BLaER1 treated with 17β-estradiol and CSF1 and Interleukin-3, amounts not matched to agents 10 nM and 100 nM (cell line): ENCODE data around the gene AUTS2.
"Not testable (repeated sequence)": the region's sequence is repeated elsewhere in the genome, so short reads cannot be mapped to it uniquely, and the experiment has no call there.

Experiments used
- H3K27ac ChIP-seq, 11 experiments: shearing (Covaris generic); formaldehyde crosslinking; 2 replicates each; pipeline ENCODE4 v1.8.1; 2022
- H3K27me3 ChIP-seq, 11 experiments: shearing (Covaris generic); formaldehyde crosslinking; 2 replicates each; pipeline ENCODE4 v1.8.1; 2022
- H3K36me3 ChIP-seq, 11 experiments: shearing (Covaris generic); formaldehyde crosslinking; 2 replicates each; pipeline ENCODE4 v1.8.1; 2022
- H3K4me1 ChIP-seq, 10 experiments: shearing (Covaris generic); formaldehyde crosslinking; 2 replicates each; pipeline ENCODE4 v1.8.1; 2022
- H3K4me2 ChIP-seq, 11 experiments: shearing (Covaris generic); formaldehyde crosslinking; 2 replicates each; pipeline ENCODE4 v1.8.1; 2022
- H3K4me3 ChIP-seq, 10 experiments: shearing (Covaris generic); formaldehyde crosslinking; 2 replicates each; pipeline ENCODE4 v1.8.1; 2022
- H3K9ac ChIP-seq, 11 experiments: shearing (Covaris generic); formaldehyde crosslinking; 2 replicates each; pipeline ENCODE4 v1.8.1; 2022
- H3K9me3 ChIP-seq, 11 experiments: shearing (Covaris generic); formaldehyde crosslinking; replicated peaks in 1 of 11; 2 replicates each; pipeline ENCODE4 v1.8.1; 2022
- H4K20me1 ChIP-seq, 11 experiments: shearing (Covaris generic); formaldehyde crosslinking; 2 replicates each; pipeline ENCODE4 v1.8.1; 2022
- Cebpa-rat ChIP-seq, 11 experiments: shearing (Covaris generic); IDR thresholded peaks; 2 replicates each; pipeline ENCODE4 v1.8.1; 2022

AUTS2 gene

DNA sequence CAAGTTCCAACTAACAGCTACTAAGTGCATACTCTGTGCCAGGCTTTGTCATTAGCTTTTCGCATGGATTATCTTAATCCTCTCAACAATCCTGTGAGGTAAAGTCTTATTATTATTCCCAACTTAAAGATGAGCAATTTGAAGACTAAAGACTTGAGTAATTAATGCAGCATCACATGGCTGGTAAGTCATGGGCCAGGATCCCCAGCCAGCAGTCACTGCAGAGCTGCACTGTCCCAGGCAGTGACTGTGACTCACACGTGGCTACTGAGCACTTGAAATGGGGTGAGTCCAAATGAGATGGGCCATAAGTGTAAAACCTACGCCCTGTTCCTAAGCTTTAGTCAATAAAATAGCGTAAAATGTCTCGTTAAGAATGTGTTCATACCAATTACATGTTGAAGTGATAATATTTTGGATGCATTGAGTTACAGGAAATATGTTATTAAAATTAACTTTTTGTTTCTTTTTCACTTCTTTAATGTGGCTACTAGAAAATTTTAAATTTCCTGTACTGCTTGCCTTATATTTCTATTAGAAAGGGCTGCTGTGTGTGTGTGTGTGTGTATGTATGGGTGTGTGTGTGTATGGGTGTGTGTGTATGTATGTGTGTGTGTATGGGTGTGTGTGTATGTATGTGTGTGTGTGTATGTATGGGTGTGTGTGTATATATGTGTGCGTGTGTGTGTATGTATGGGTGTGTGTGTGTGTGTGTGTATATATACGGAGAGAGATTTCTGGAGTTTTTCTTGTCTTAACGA, 756.3 kb downstream of the AUTS2 start:
- peaks cover 29 to 49% (median 41%) of the 10 kb centered on the region in 10 experiments for H3K4me1 ChIP-seq
- no peaks in the 10 kb centered on the region for H4K20me1 ChIP-seq
- no peaks in the 10 kb centered on the region for H3K27me3 ChIP-seq
- peak overlapping the region in 5 of 11 experiments; percentile 13 to 48 (median 40); a peak in 9 of 22 replicates for H3K9ac ChIP-seq
- H3K9me3 ChIP-seq = peaks cover 0 to 17% (median 6%) of the 10 kb centered on the region in 11 experiments; a peak in 12 of 22 replicates
- peak overlapping the region; percentile 74 to 92 (median 83) for H3K4me2 ChIP-seq
- peak overlapping the region in 8 of 11 experiments; percentile 2 to 48 (median 24); a peak in 11 of 22 replicates for H3K27ac ChIP-seq
- no peak for TF ChIP-seq Cebpa-rat (IDR thresholded peaks at IDR 0.05)
- H3K36me3 ChIP-seq = peaks cover 0 to 12% (median 0%) of the 10 kb centered on the region in 11 experiments; a peak in 4 of 22 replicates
- peak overlapping the region in 3 of 10 experiments; percentile 31 to 47 (median 33); a peak in 2 of 20 replicates for H3K4me3 ChIP-seq

DNA sequence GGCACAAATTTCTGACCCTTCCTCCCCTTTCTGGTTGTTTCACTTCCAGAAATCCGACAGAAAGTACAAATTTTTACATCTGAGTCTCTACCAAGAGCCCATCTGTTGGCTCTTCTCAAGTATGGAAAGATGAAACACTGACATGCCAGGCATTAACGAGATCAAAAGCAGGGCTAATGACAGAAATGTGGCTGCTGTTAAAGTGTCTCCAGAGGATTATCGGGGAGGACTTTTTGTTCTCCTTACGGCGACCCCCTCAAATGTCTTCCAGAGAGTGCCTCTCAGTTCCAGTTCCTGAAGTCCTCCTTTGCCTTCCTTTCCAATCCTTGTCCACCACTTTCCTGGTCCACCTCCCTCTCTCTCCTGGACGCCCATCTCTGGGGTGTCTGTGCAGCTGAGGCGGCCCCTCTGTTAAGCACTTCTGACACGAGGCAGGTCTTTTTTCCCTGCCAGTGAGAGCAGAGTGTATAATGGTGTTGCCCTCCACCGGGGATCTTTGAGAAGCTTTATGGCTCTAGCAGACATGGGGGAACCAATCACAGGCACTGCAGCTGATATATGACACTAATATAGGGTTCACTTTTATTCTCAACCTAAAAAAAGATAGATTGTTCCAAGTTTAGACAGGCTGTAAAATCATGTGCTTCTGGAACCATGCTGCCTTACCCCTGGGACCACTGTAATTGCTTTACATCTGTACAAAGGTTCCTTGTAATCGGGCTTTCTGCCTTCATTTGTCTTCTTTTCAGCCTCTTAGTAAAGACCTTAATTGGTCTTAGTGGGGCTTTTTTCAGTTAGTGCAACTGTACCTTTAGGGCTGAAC, 757.1 kb downstream of the AUTS2 start:
- peaks cover 31 to 56% (median 48%) of the 10 kb centered on the region in 10 experiments for H3K4me1 ChIP-seq
- H4K20me1 ChIP-seq = no peaks in the 10 kb centered on the region
- H3K27me3 ChIP-seq = no peaks in the 10 kb centered on the region
- TF ChIP-seq Cebpa-rat (IDR thresholded peaks at IDR 0.05) = no peak
- H3K4me2 ChIP-seq = peak overlapping the region; percentile 74 to 92 (median 83)
- H3K9me3 ChIP-seq = peaks cover 0 to 13% (median 4%) of the 10 kb centered on the region in 11 experiments; a peak in 12 of 22 replicates
- peaks cover 0 to 12% (median 0%) of the 10 kb centered on the region in 11 experiments; a peak in 4 of 22 replicates for H3K36me3 ChIP-seq
- H3K4me3 ChIP-seq = peak overlapping the region in 3 of 10 experiments; percentile 31 to 47 (median 33); a peak in 4 of 20 replicates
- H3K27ac ChIP-seq = peak overlapping the region in 8 of 11 experiments; percentile 5 to 48 (median 32); a peak in 11 of 22 replicates
- H3K9ac ChIP-seq = peak overlapping the region in 9 of 11 experiments; percentile 8 to 53 (median 38); a peak in 11 of 22 replicates

DNA sequence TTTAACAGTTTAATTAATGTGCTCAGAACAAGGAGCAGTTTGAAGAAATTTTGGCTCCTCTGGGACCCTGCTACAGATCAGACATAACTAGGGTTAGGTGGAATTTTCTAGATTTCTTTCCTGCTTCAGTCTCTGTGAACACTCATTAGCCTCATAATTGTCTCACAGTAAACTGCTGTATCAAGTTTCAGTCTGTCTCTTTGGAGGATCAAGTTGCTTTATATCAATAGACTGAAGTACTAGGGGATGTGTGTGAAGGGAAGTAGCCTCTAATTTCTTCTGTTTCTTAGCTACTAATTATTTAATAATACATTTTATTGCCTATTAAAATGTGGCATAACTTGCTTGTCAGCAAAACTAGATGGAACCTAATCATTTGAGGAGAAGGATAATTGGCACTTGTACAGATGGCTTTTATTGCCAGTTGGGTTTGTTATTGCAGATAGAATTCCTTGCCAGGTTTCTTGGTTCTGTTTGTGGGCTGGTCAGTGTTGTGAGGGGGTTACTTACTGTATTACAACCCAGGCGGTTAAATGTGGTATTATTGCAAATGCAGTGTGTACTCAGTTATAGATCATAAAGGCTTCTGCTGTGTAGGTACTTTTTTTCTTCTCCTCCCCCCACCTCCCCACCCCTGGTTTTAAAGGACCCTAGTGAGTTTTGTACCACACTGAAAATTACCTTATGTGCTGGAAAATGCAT, 758.0 kb downstream of the AUTS2 start:
- Histone ChIP-seq H3K4me3 (no peak overlapping the region), H3K9me3 (peaks cover 0 to 17% (median 0%) of the 10 kb centered on the region in 11 experiments; a peak in 7 of 22 replicates), H4K20me1 (no peaks in the 10 kb centered on the region), H3K27me3 (no peaks in the 10 kb centered on the region), H3K4me1 (peaks cover 34 to 62% (median 51%) of the 10 kb centered on the region in 10 experiments), H3K27ac (no peak overlapping the region), H3K4me2 (peak overlapping the region; percentile 74 to 92 (median 83); a peak in 20 of 22 replicates), H3K9ac (peak overlapping the region in 2 of 11 experiments; percentile 38 to 48; a peak in 1 of 22 replicates), H3K36me3 (peaks cover 0 to 12% (median 0%) of the 10 kb centered on the region in 11 experiments; a peak in 4 of 22 replicates)
- TF ChIP-seq Cebpa-rat (IDR thresholded peaks at IDR 0.05) = no peak

DNA sequence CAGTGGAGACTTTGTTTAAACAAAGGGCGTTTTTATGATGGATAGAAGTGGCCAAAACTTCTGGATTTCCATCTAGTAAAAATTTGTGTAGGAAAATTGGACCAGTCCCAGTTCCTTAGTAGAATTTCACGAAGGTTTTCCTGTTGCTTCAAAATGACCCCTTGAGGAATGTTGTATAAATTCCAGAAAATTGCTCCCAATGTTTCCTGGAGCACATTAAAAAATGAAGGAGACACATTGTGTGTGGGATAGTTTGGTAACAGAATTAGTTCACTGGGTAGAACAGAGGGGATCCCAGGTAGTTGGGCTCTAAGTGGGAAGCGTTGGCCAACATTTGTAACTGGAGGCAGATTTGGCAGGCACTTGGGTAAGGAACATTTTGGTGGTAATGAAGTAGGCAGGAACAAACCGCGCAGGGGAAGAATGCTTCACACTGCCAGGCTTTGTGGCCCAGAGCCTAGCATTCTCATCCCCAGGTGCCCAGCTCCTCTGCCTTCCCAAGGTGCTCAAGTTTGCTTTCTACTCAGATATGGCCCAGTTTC, 758.6 kb downstream of the AUTS2 start:
- no peak overlapping the region for H3K4me2 ChIP-seq
- H3K9ac ChIP-seq = no peak overlapping the region
- no peaks in the 10 kb centered on the region for H4K20me1 ChIP-seq
- no peak for TF ChIP-seq Cebpa-rat (IDR thresholded peaks at IDR 0.05)
- peaks cover 0 to 11% (median 0%) of the 10 kb centered on the region in 11 experiments; a peak in 3 of 22 replicates for H3K36me3 ChIP-seq
- no peaks in the 10 kb centered on the region for H3K27me3 ChIP-seq
- peaks cover 40 to 68% (median 57%) of the 10 kb centered on the region in 10 experiments for H3K4me1 ChIP-seq
- H3K27ac ChIP-seq = no peak overlapping the region
- no peak overlapping the region for H3K4me3 ChIP-seq
- H3K9me3 ChIP-seq = peaks cover 0 to 11% (median 0%) of the 10 kb centered on the region in 11 experiments; a peak in 4 of 22 replicates

DNA sequence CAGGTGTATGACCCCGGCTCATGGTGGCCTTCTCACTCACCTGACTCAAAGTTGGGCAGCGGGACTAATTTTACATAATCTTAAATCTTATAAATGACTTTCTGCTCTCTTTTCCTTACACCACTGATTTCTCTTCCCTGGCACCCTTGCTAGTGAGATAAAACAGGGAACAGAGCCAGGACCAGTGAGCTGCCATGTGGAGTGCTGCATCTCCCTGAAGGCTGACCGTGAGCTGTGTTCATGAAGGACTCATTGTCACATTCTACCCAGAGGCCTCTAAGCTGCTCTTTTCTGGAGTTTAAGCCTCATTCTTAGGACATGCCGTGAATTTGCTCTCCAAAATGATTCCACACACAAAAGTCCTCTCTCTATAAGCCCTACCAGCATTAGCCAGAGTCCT, 762.3 kb downstream of the AUTS2 start:
- TF ChIP-seq Cebpa-rat (IDR thresholded peaks at IDR 0.05) = no peak
- Histone ChIP-seq H3K36me3 (peaks cover 0 to 11% (median 0%) of the 10 kb centered on the region in 11 experiments; a peak in 2 of 22 replicates), H3K27me3 (no peaks in the 10 kb centered on the region), H4K20me1 (no peaks in the 10 kb centered on the region), H3K4me1 (peaks cover 33 to 82% (median 42%) of the 10 kb centered on the region in 10 experiments), H3K4me3 (no peak overlapping the region), H3K4me2 (peak overlapping the region in 3 of 11 experiments; percentile 76 to 95 (median 90); a peak in 6 of 22 replicates), H3K9ac (no peak overlapping the region), H3K9me3 (peaks cover 0 to 11% (median 0%) of the 10 kb centered on the region in 11 experiments; a peak in 4 of 22 replicates), H3K27ac (peak overlapping the region in 2 of 11 experiments; percentile 8 to 82; a peak in 2 of 22 replicates)

DNA sequence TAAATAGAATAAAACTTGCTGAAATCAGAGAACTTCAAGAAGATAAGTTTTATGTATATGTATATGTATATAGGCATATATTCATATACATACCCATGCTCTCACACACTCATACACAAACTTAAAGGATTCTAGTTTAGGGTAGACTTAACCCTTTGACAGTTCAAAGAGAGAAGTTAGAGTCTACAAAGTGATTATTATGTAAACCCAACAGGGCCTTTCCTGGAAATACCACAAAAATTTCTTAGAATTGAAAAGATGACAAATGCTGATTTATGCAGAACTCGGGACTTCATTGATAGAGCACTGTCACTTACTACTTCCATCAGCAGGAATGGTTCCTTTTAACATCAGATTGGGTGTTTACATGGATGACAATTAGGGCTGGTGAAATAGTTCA, 763.5 kb downstream of the AUTS2 start:
- TF ChIP-seq Cebpa-rat (IDR thresholded peaks at IDR 0.05) = no peak
- H3K4me3 ChIP-seq = peak overlapping the region in 3 of 10 experiments; percentile 4 to 51 (median 36); a peak in 3 of 20 replicates

DNA sequence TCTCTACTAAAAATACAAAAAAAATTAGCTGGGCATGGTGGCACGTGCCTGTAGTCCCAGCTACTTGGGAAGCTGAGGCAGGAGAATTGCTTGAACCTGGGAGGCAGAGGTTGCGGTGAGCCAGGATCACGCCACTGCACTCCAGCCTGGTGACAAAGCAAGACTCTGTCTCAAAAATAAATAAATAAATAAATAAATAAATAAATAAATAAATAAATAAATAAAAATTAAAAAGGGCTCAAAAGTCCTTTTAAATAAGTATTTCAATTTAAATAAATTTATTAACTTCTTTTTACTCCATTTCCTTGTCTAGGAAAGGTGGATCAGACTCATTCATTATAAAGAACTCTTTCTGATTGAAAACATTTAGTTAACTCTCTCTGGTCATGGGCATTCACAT, 766.1 kb downstream of the AUTS2 start:
- Histone ChIP-seq H3K4me1 (peaks cover 24 to 71% (median 28%) of the 10 kb centered on the region in 10 experiments), H3K9me3 (peaks cover 0 to 11% (median 0%) of the 10 kb centered on the region in 11 experiments; a peak in 4 of 22 replicates), H3K4me2 (peak overlapping the region in 2 of 11 experiments; percentile 45 to 58; a peak in 2 of 22 replicates)
- H3K9ac ChIP-seq, H4K20me1 ChIP-seq, H3K36me3 ChIP-seq, H3K27ac ChIP-seq, H3K27me3 ChIP-seq, H3K4me3 ChIP-seq: not testable (repeated sequence)

More for the DNA sequence above, 763.5 kb downstream of the AUTS2 start:
- Histone ChIP-seq H3K4me2 (peak overlapping the region; percentile 62 to 95 (median 76)), H3K9me3 (peaks cover 0 to 11% (median 0%) of the 10 kb centered on the region in 11 experiments; a peak in 4 of 22 replicates), H3K4me1 (peaks cover 27 to 79% (median 34%) of the 10 kb centered on the region in 10 experiments), H3K27me3 (no peaks in the 10 kb centered on the region), H3K27ac (peak overlapping the region in 6 of 11 experiments; percentile 28 to 82 (median 58); a peak in 9 of 22 replicates), H3K9ac (peak overlapping the region in 3 of 11 experiments; percentile 53 to 70 (median 69); a peak in 4 of 22 replicates), H3K36me3 (peaks cover 0 to 11% (median 0%) of the 10 kb centered on the region in 11 experiments; a peak in 2 of 22 replicates), H4K20me1 (no peaks in the 10 kb centered on the region)
